ENCODE measurements around the gene AMOTL1.

Gene AMOTL1

DNA sequence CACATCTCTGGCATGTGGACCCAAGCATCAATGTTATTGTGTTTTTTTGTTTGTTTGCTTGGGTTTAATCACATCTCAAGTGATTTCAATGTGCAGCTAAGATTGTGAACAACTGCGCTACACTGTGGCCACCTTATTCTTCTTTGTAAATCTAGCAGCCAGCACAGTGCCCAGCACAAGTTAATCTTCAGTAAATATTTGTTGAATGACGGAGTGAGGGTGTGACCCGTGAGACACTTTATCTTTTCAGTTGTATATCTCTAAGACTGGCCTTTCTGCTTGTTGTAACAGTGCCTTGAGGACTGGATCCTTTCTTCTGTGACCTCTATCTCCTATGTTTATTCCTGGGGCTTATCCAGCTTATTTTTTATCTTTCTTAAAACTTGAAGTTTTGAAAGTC lies 21.4 kb upstream of the AMOTL1 start:
- TF ChIP-seq, protein P1, sequence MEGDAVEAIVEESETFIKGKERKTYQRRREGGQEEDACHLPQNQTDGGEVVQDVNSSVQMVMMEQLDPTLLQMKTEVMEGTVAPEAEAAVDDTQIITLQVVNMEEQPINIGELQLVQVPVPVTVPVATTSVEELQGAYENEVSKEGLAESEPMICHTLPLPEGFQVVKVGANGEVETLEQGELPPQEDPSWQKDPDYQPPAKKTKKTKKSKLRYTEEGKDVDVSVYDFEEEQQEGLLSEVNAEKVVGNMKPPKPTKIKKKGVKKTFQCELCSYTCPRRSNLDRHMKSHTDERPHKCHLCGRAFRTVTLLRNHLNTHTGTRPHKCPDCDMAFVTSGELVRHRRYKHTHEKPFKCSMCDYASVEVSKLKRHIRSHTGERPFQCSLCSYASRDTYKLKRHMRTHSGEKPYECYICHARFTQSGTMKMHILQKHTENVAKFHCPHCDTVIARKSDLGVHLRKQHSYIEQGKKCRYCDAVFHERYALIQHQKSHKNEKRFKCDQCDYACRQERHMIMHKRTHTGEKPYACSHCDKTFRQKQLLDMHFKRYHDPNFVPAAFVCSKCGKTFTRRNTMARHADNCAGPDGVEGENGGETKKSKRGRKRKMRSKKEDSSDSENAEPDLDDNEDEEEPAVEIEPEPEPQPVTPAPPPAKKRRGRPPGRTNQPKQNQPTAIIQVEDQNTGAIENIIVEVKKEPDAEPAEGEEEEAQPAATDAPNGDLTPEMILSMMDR (IDR thresholded peaks at IDR 0.05; ENCODE audit: insufficient read depth, low read length, poor library complexity, severe bottlenecking): no peak
- Histone ChIP-seq H3K36me3 (ENCODE audit: control insufficient read depth, insufficient read depth, low read length) (no peaks in the 10 kb centered on the region), H3K4me3 (replicated peaks; ENCODE audit: low read depth, low read length) (no peak overlapping the region), H3K27me3 (replicated peaks; ENCODE audit: control insufficient read depth, insufficient read depth, low read length) (no peaks in the 10 kb centered on the region; the same call in 1 of the 2 replicates)
- no peak for DNase-seq (ENCODE audit: extremely low read depth, insufficient read length)

GRCh38 chr11:94747146-94747545 lies 21.0 kb upstream of the AMOTL1 start:
- DNase-seq (ENCODE audit: extremely low read depth, insufficient read length): no peak
- H3K4me3 ChIP-seq (replicated peaks; ENCODE audit: low read depth, low read length): no peak overlapping the region
- no peaks in the 10 kb centered on the region; the same call in 1 of the 2 replicates for H3K27me3 ChIP-seq (replicated peaks; ENCODE audit: control insufficient read depth, insufficient read depth, low read length)
- no peaks in the 10 kb centered on the region for H3K36me3 ChIP-seq (ENCODE audit: control insufficient read depth, insufficient read depth, low read length)
- TF ChIP-seq, protein P1 (IDR thresholded peaks at IDR 0.05; ENCODE audit: insufficient read depth, low read length, poor library complexity, severe bottlenecking): no peak

DNA sequence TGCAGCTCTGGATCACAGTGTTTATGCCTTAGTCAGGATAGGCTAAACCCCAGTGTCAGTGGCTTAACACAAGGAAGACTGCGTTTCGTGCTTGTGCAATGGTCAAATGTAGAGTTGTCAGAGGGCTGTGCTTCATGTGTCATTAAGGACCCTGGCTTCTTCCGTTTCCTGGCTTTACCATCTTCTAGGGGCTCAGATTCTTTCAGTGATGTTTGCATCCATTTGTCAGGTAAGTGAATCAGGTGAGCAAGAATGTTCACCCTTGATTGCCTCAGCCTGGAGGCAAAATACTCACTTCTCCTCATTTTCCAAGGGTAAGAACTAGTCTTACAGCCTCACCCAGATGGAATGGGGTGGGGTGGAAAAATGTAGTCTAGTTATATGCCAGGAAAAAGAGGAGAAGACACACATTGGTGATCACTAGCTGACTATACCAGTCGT lies 20.5 kb upstream of the AMOTL1 start:
- TF ChIP-seq, protein P1 (IDR thresholded peaks at IDR 0.05; ENCODE audit: insufficient read depth, low read length, poor library complexity, severe bottlenecking): no peak
- H3K4me3 ChIP-seq (replicated peaks; ENCODE audit: low read depth, low read length): no peak overlapping the region
- no peak for DNase-seq (ENCODE audit: extremely low read depth, insufficient read length)
- H3K27me3 ChIP-seq (replicated peaks; ENCODE audit: control insufficient read depth, insufficient read depth, low read length): no peaks in the 10 kb centered on the region; the same call in 1 of the 2 replicates
- H3K36me3 ChIP-seq (ENCODE audit: control insufficient read depth, insufficient read depth, low read length): no peaks in the 10 kb centered on the region

DNA sequence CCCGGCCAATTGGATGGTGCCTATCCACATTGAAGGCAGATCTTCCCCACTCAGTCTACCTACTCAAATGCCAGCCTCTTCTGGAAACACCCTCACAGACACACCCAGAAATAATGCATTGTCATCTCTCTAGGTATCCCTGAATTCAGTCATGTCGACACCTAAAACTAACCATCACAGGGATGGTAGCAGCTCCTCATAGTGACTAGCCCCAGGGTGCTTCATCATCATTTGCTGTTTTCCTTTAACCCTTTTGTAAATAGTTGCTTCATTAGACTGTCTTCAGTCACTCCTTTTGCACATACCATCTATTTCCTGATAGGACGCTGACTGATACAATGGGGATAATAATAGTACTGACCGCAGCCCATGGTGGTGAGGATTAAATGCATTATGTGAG lies 18.8 kb upstream of the AMOTL1 start:
- Histone ChIP-seq H3K4me3 (replicated peaks; ENCODE audit: low read depth, low read length) (no peak overlapping the region), H3K36me3 (ENCODE audit: control insufficient read depth, insufficient read depth, low read length) (no peaks in the 10 kb centered on the region), H3K27me3 (replicated peaks; ENCODE audit: control insufficient read depth, insufficient read depth, low read length) (no peaks in the 10 kb centered on the region; the same call in 1 of the 2 replicates)
- TF ChIP-seq, protein P1 (IDR thresholded peaks at IDR 0.05; ENCODE audit: insufficient read depth, low read length, poor library complexity, severe bottlenecking): no peak
- no peak for DNase-seq (ENCODE audit: extremely low read depth, insufficient read length)

DNA sequence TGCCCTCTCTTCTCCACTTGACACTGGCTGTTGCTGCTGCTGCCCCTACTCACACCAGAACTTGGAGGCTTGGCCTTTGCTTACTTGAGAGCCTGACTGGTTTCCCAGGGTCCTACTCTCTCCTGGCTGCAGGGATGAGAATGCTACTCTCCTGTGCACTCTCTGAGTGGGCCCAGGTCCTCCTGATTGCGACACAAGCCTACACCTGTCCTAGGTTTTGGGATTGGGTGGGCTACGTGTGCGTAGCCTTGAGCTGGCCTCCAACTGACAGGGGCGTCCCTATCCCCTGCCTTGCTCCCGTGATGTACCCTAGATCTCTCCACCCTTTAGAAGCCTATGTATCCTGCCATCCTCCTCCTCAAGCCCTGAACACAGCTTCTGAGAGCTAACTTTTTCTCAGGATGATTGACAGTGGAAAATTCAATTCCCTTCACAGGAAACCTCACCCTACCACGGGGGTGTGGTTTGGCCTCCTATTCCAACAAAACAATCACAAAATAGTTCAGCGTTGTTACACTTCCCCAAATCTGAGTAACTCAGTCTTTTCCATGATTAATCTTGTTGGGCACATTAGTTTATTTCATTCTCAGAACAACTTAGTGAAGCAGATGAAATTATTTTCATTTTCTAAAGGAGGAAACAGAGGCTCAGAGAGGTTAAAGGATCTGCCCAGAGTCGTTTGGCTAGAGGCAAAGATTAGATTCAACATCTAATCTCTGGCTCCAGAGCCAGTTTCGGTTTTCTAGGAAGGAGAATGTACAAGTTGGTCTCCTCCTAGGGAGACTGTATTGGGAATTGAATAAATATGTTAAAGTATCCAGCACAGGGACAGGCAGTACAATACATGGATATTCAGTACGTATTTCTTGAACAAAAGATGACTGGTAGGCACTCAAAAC lies 17.6 kb upstream of the AMOTL1 start:
- Histone ChIP-seq H3K36me3 (ENCODE audit: control insufficient read depth, insufficient read depth, low read length) (no peaks in the 10 kb centered on the region), H3K27me3 (replicated peaks; ENCODE audit: control insufficient read depth, insufficient read depth, low read length) (no peaks in the 10 kb centered on the region; the same call in none of the 2 replicates), H3K4me3 (replicated peaks; ENCODE audit: low read depth, low read length) (no peak overlapping the region)
- no peak for DNase-seq (ENCODE audit: extremely low read depth, insufficient read length)
- TF ChIP-seq, protein P1 (IDR thresholded peaks at IDR 0.05; ENCODE audit: insufficient read depth, low read length, poor library complexity, severe bottlenecking): no peak

All from GM06990 (cell line).